HS-5 (cell line): ENCODE measurements around the gene MTERF2.

Source experiments
- DNase-seq: peaks from one replicate; pipeline ENCODE4 v3.0.0-alpha.2; 2012; ENCODE audit warnings: low read depth

The MTERF2 gene

GRCh38 chr12:106953352-106954250, 33.3 kb downstream of the MTERF2 start:
- no peak for DNase-seq

- no peak for DNase-seq
Measured at GRCh38 chr12:106950591-106950990, 36.4 kb downstream of the MTERF2 start.

DNA sequence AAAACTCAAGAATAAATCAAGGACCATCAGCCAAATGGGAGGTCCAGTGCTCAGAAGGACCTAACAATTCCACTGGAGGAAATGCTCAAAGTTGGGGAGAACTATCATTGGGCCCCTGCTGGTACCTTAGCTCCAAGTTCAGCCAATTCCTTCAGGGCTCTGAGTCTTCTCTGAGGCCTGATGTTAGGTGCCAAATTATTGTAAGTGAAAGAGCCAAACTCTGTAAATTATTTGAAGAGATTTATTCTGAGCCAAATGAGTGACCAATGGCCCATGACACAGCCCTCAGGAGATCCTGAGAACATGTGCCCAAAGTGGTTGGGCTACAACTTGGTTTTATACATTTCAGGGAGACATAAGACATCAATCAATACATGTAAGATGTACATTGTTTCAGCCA, 39.5 kb downstream of the MTERF2 start:
- no peak for DNase-seq

- no peak for DNase-seq
Measured at GRCh38 chr12:106945261-106945851, 41.6 kb downstream of the MTERF2 start.

- DNase-seq, result no peak
Measured at GRCh38 chr12:106942775-106943174, 44.2 kb downstream of the MTERF2 start.

GRCh38 chr12:106941481-106942156, 45.3 kb downstream of the MTERF2 start:
- DNase-seq, result no peak

DNA sequence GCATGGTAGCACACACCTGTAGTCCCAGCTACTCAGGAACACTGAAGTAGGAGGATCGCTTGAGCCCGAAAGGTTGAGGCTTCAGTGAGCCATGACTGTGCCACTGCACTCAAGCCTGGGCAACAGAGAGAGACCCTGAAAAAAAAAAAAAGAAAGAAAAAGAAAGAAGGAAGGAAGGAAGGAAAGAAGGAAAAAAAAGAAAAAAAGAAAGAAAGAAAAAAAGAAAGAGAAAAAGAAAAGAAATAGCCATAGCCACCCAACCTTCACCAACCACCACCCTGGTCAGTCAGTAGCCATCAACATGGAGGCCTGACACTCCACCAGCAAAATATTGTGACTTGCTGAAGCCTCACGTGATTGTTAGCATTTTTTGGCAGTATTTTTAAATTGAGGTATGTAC, 52.7 kb downstream of the MTERF2 start:
- DNase-seq, result no peak
